HepG2 (cell line): ENCODE results near the gene CALY. TPM values are rescaled to one million over a fixed set of nuclear protein-coding genes. Genes with fewer than 3 reads are reported as not detected.

Experiments used
- ATF7 ChIP-seq, 2 experiments: fragments of 450-650 bp in 1 of 2; sonication (generic) in 1 of 2; formaldehyde crosslinking in 1 of 2; IDR thresholded peaks; 2 replicates each; pipeline versions ENCODE4 v1.4.0 to v1.6.1; 2016 to 2020; ENCODE audit warnings: antibody characterized with exemption in 1 of 2, mild to moderate bottlenecking in 1 of 2, missing genetic modification reagents in 1 of 2
- GATA4 ChIP-seq: sonication (generic); IDR thresholded peaks from 2 replicates; pipeline ENCODE4 v1.6.1; 2016; ENCODE audit warnings: antibody characterized with exemption, low read depth, borderline replicate concordance
- GTF2F1 ChIP-seq: fragments of 150-350 bp; IDR thresholded peaks from 2 replicates; pipeline ENCODE4 v1.6.1; 2014; ENCODE audit warnings: low read length
- HOXD1 ChIP-seq: sonication (generic); formaldehyde crosslinking; IDR thresholded peaks from 2 replicates; pipeline ENCODE4 v1.5.0; 2020; ENCODE audit warnings: missing genetic modification reagents
- MEF2D ChIP-seq: sonication (generic); formaldehyde crosslinking; IDR thresholded peaks from 2 replicates; pipeline ENCODE4 v1.5.1; 2020; ENCODE audit warnings: mild to moderate bottlenecking, missing genetic modification reagents
- NR2F6 ChIP-seq, 2 experiments: IDR thresholded peaks; 2 replicates each; pipeline ENCODE4 v1.6.1; 2016; ENCODE audit warnings: antibody characterized with exemption in 1 of 2, mild to moderate bottlenecking in 1 of 2
- ONECUT2 ChIP-seq: sonication (generic); formaldehyde crosslinking; IDR thresholded peaks from 2 replicates; pipeline ENCODE4 v1.4.0; 2020; ENCODE audit warnings: missing genetic modification reagents
- PAX8 ChIP-seq: sonication (generic); formaldehyde crosslinking; IDR thresholded peaks from 2 replicates; pipeline ENCODE4 v1.8.0; 2022; ENCODE audit warnings: mild to moderate bottlenecking, missing genetic modification reagents, borderline replicate concordance
- RXRB ChIP-seq: IDR thresholded peaks from 2 replicates; pipeline ENCODE4 v1.6.1; 2016; ENCODE audit warnings: borderline replicate concordance, missing genetic modification reagents, missing compliant biosample characterization
- SOX5 ChIP-seq: IDR thresholded peaks from 2 replicates; pipeline ENCODE4 v1.6.1; 2016; ENCODE audit warnings: borderline replicate concordance
- SYNCRIP ChIP-seq: fragments of 200-400 bp; formaldehyde crosslinking; IDR thresholded peaks from 2 replicates; pipeline ENCODE4 v1.6.1; 2018; ENCODE audit warnings: mild to moderate bottlenecking, low read depth, low read length; ENCODE audit not compliant: insufficient read depth
- TBX2 ChIP-seq: sonication (generic); formaldehyde crosslinking; IDR thresholded peaks from 2 replicates; pipeline ENCODE4 v1.5.0; 2020; ENCODE audit warnings: missing genetic modification reagents, mild to moderate bottlenecking, borderline replicate concordance
- YEATS4 ChIP-seq: sonication (generic); formaldehyde crosslinking; IDR thresholded peaks from 2 replicates; pipeline ENCODE4 v1.4.0; 2020; ENCODE audit warnings: missing genetic modification reagents, borderline replicate concordance
- ZBTB20 ChIP-seq: sonication (generic); formaldehyde crosslinking; IDR thresholded peaks from 2 replicates; pipeline ENCODE4 v1.8.1; 2023; ENCODE audit warnings: missing genetic modification reagents, low read depth, mild to moderate bottlenecking, borderline replicate concordance
- ZIK1 ChIP-seq: sonication (generic); formaldehyde crosslinking; IDR thresholded peaks from 2 replicates; pipeline ENCODE4 v1.5.0; 2020; ENCODE audit warnings: mild to moderate bottlenecking, low read depth, missing genetic modification reagents, borderline replicate concordance
- ZMAT5 ChIP-seq: sonication (generic); formaldehyde crosslinking; IDR thresholded peaks from 2 replicates; pipeline ENCODE4 v1.5.0; 2020; ENCODE audit warnings: mild to moderate bottlenecking, low read depth, missing genetic modification reagents, borderline replicate concordance
- ZNF124 ChIP-seq: sonication (generic); formaldehyde crosslinking; IDR thresholded peaks from 2 replicates; pipeline ENCODE4 v1.4.0; 2020; ENCODE audit warnings: missing genetic modification reagents
- ZNF235 ChIP-seq: sonication (generic); formaldehyde crosslinking; IDR thresholded peaks from 2 replicates; pipeline ENCODE4 v1.8.1; 2023; ENCODE audit warnings: mild to moderate bottlenecking, missing genetic modification reagents, borderline replicate concordance
- ZNF547 ChIP-seq: sonication (generic); formaldehyde crosslinking; IDR thresholded peaks from 2 replicates; pipeline ENCODE4 v1.5.1; 2020; ENCODE audit warnings: mild to moderate bottlenecking, missing genetic modification reagents
- ZNF674 ChIP-seq: sonication (generic); formaldehyde crosslinking; IDR thresholded peaks from 2 replicates; pipeline ENCODE4 v1.5.0; 2020; ENCODE audit warnings: low read depth, mild to moderate bottlenecking, missing genetic modification reagents
- ZNF780A ChIP-seq: sonication (generic); formaldehyde crosslinking; IDR thresholded peaks from 2 replicates; pipeline ENCODE4 v1.8.0; 2022; ENCODE audit warnings: mild to moderate bottlenecking, missing genetic modification reagents, moderate library complexity
- ZNF781 ChIP-seq: sonication (generic); formaldehyde crosslinking; IDR thresholded peaks from 2 replicates; pipeline ENCODE4 v1.5.1; 2020; ENCODE audit warnings: borderline replicate concordance, mild to moderate bottlenecking, missing genetic modification reagents; ENCODE audit errors: not compliant biosample characterization
- ZSCAN30 ChIP-seq: sonication (generic); formaldehyde crosslinking; IDR thresholded peaks from 2 replicates; pipeline ENCODE4 v1.5.0; 2020; ENCODE audit warnings: mild to moderate bottlenecking, missing genetic modification reagents
- polyA plus RNA-seq, 8 experiments: library from polyadenylated mRNA; depleted of rRNA in 3 of 8; stranded (reverse) in 7 of 8; unstranded in 1 of 8; fragments of >200 nt; fragmentation: Illumina TruSeq in 4 of 8; extraction: Trizol in 4 of 8; gene quantifications; 2 replicates each; pipeline versions ENCODE4 v1.2.1 to v1.2.3, GENCODE V29; 2011 to 2016; ENCODE audit warnings: low read depth in 4 of 8, missing spikeins in 1 of 8, mixed read lengths in 1 of 8; ENCODE audit not compliant: insufficient read depth in 1 of 8
- total RNA-seq, 5 experiments: library from RNA; depleted of rRNA; stranded (reverse); fragments of >200 nt; fragmentation: Illumina TruSeq; extraction: Trizol; gene quantifications; 2 replicates each; pipeline ENCODE4 v1.2.3, GENCODE V29; 2016; ENCODE audit warnings: low read depth in 1 of 5
- TF ChIP-seq, protein P1 (sequence below): sonication (generic); formaldehyde crosslinking; IDR thresholded peaks from 2 replicates; pipeline ENCODE4 v1.4.0; 2020; ENCODE audit warnings: mild to moderate bottlenecking, missing genetic modification reagents, borderline replicate concordance

Gene CALY
- total and polyA plus RNA-seq, 2 of the 13 experiments (the other 11 are each of a cell fraction or from before 2014, with no cell fraction given) = 0.08 TPM; not detected in 1

GRCh38 chr10:133373174-133374090 lies 36.7 kb upstream of the CALY start, which contains the start of gene ECHS1 (continued):
- TF ChIP-seq ZNF674 (CRISPR knock-in tag) (no peak), ZNF124 (CRISPR knock-in tag) (no peak), MEF2D (CRISPR knock-in tag) (no peak), HOXD1 (CRISPR knock-in tag) (peak; percentile 50; the same call in 1 of the 2 replicates), NR2F6 (IDR thresholded peaks at IDR 0.05) (no peak), NR2F6 (CRISPR knock-in tag; IDR thresholded peaks at IDR 0.05) (peak; percentile 44; the same call in 1 of the 2 replicates), GTF2F1 (0 out of 2 replicates have a peak, but pooled peaks have one; percentile 33), ZNF780A (CRISPR knock-in tag) (no peak), SOX5 (CRISPR knock-in tag) (no peak), ZNF781 (CRISPR knock-in tag) (no peak), ZSCAN30 (CRISPR knock-in tag) (no peak), PAX8 (CRISPR knock-in tag) (no peak), SYNCRIP (no peak), RXRB (CRISPR knock-in tag) (no peak), ONECUT2 (CRISPR knock-in tag) (no peak), GATA4 (0 out of 2 replicates have a peak, but pooled peaks have one; percentile 68), ZMAT5 (no peak), ZNF235 (CRISPR knock-in tag) (0 out of 2 replicates have a peak, but pooled peaks have one; percentile 38), YEATS4 (CRISPR knock-in tag) (peak; percentile 76; the same call in 1 of the 2 replicates), TBX2 (peak; percentile 41; the same call in 1 of the 2 replicates), ZBTB20 (CRISPR knock-in tag) (no peak), ATF7 (IDR thresholded peaks at IDR 0.05) (no peak), ATF7 (CRISPR knock-in tag; IDR thresholded peaks at IDR 0.05) (no peak), ZIK1 (CRISPR knock-in tag) (no peak), ZNF547 (CRISPR knock-in tag) (no peak; the same call in 1 of the 2 replicates)
- TF ChIP-seq, protein P1, sequence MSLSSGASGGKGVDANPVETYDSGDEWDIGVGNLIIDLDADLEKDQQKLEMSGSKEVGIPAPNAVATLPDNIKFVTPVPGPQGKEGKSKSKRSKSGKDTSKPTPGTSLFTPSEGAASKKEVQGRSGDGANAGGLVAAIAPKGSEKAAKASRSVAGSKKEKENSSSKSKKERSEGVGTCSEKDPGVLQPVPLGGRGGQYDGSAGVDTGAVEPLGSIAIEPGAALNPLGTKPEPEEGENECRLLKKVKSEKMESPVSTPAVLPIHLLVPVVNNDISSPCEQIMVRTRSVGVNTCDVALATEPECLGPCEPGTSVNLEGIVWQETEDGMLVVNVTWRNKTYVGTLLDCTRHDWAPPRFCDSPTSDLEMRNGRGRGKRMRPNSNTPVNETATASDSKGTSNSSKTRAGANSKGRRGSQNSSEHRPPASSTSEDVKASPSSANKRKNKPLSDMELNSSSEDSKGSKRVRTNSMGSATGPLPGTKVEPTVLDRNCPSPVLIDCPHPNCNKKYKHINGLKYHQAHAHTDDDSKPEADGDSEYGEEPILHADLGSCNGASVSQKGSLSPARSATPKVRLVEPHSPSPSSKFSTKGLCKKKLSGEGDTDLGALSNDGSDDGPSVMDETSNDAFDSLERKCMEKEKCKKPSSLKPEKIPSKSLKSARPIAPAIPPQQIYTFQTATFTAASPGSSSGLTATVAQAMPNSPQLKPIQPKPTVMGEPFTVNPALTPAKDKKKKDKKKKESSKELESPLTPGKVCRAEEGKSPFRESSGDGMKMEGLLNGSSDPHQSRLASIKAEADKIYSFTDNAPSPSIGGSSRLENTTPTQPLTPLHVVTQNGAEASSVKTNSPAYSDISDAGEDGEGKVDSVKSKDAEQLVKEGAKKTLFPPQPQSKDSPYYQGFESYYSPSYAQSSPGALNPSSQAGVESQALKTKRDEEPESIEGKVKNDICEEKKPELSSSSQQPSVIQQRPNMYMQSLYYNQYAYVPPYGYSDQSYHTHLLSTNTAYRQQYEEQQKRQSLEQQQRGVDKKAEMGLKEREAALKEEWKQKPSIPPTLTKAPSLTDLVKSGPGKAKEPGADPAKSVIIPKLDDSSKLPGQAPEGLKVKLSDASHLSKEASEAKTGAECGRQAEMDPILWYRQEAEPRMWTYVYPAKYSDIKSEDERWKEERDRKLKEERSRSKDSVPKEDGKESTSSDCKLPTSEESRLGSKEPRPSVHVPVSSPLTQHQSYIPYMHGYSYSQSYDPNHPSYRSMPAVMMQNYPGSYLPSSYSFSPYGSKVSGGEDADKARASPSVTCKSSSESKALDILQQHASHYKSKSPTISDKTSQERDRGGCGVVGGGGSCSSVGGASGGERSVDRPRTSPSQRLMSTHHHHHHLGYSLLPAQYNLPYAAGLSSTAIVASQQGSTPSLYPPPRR (CRISPR knock-in tag) = no peak
